Mesothelial cell of epicardium (in vitro differentiated cells): ENCODE results near the gene PHKB. TPM values are rescaled to one million over a fixed set of nuclear protein-coding genes. Genes with fewer than 3 reads are reported as not detected.
"Not testable (repeated sequence)": the region's sequence is repeated elsewhere in the genome, so short reads cannot be mapped to it uniquely, and the experiment has no call there.

ENCODE experiments used
- DNase-seq, 2 experiments: peaks; one replicate each; pipeline ENCODE4 v3.0.0; 2021; ENCODE audit warnings: low spot score in 2 of 2; ENCODE audit not compliant: unreplicated experiment in 2 of 2
- H3K27ac Mint-ChIP-seq: 2 replicates; pipeline ENCODE4 v1.8.0; 2021; ENCODE audit warnings: mixed read lengths
- H3K27me3 Mint-ChIP-seq: 2 replicates; pipeline ENCODE4 v1.8.0; 2021; ENCODE audit warnings: low read depth, mixed read lengths
- H3K36me3 Mint-ChIP-seq: 2 replicates; pipeline ENCODE4 v1.8.0; 2021; ENCODE audit warnings: mixed read lengths
- H3K4me1 Mint-ChIP-seq: 2 replicates; pipeline ENCODE4 v1.8.0; 2021; ENCODE audit warnings: mixed read lengths
- H3K4me3 Mint-ChIP-seq: 2 replicates; pipeline ENCODE4 v1.8.0; 2021; ENCODE audit warnings: mild to moderate bottlenecking, moderate library complexity, mixed read lengths
- H3K9me3 Mint-ChIP-seq: 2 replicates; pipeline ENCODE4 v1.8.0; 2021; ENCODE audit warnings: mixed read lengths
- CTCF ChIP-seq: fragments of 200-600 bp; sonication (generic); IDR thresholded peaks from one replicate; pipeline ENCODE4 v1.5.0; 2021; ENCODE audit warnings: antibody characterized with exemption; ENCODE audit not compliant: unreplicated experiment
- total RNA-seq: library from RNA; stranded (reverse); gene quantifications from 3 replicates; pipeline ENCODE4 v1.2.1, GENCODE V29; 2021

The PHKB gene
- total RNA-seq, 1 donor from 2014 or later: 68.1 TPM

GRCh38 chr16:47664653-47665325, 203.7 kb downstream of the PHKB start:
- peaks cover 12% of the 10 kb centered on the region for H3K4me1 Mint-ChIP-seq
- H3K9me3 Mint-ChIP-seq: no peaks in the 10 kb centered on the region
- H3K36me3 Mint-ChIP-seq: peaks cover 17% of the 10 kb centered on the region
- no peak overlapping the region for H3K4me3 Mint-ChIP-seq
- TF ChIP-seq CTCF: no peak
- peak overlapping the region; percentile 47 for H3K27ac Mint-ChIP-seq
- DNase-seq: no peak
- H3K27me3 Mint-ChIP-seq: no peaks in the 10 kb centered on the region

GRCh38 chr16:47666434-47666833, 205.3 kb downstream of the PHKB start:
- no peaks in the 10 kb centered on the region for H3K9me3 Mint-ChIP-seq
- peaks cover 12% of the 10 kb centered on the region for H3K36me3 Mint-ChIP-seq
- no peak for DNase-seq
- H3K27ac Mint-ChIP-seq: no peak overlapping the region
- H3K4me1 Mint-ChIP-seq: peaks cover 12% of the 10 kb centered on the region
- H3K4me3 Mint-ChIP-seq: no peak overlapping the region
- TF ChIP-seq CTCF: no peak
- H3K27me3 Mint-ChIP-seq: no peaks in the 10 kb centered on the region

GRCh38 chr16:47667956-47668355, 206.8 kb downstream of the PHKB start:
- DNase-seq: no peak

DNA sequence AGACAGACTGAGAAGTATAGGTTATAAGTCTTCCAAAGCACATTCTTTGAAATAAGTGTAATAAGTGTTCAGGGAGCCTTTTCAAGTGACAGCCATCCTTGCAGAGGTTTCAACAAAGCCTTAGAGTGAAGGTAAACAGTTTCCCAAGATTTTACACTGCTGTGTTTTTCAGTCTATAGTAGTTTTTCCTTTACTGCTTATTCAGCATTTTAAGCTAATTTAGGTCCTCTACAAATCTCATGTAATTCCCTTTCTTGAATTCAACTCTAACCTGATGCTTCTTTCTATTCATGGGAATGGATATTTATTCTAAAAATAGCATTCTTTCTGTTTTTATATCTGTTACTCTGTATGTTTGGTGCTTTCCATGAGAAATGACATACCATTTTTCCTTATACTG, 211.3 kb downstream of the PHKB start:
- DNase-seq: no peak
- Mint-ChIP-seq H3K4me1 (no peaks in the 10 kb centered on the region), H3K9me3 (no peaks in the 10 kb centered on the region), H3K27me3 (no peaks in the 10 kb centered on the region), H3K27ac (no peak overlapping the region), H3K36me3 (peaks cover 18% of the 10 kb centered on the region), H3K4me3 (no peak overlapping the region)
- no peak for TF ChIP-seq CTCF

More at GRCh38 chr16:47667956-47668355, 206.8 kb downstream of the PHKB start:
- Mint-ChIP-seq H3K36me3 (peaks cover 4% of the 10 kb centered on the region), H3K4me1 (peaks cover 12% of the 10 kb centered on the region), H3K4me3 (no peak overlapping the region), H3K27me3 (no peaks in the 10 kb centered on the region), H3K27ac (no peak overlapping the region), H3K9me3 (no peaks in the 10 kb centered on the region)
- no peak for TF ChIP-seq CTCF

DNA sequence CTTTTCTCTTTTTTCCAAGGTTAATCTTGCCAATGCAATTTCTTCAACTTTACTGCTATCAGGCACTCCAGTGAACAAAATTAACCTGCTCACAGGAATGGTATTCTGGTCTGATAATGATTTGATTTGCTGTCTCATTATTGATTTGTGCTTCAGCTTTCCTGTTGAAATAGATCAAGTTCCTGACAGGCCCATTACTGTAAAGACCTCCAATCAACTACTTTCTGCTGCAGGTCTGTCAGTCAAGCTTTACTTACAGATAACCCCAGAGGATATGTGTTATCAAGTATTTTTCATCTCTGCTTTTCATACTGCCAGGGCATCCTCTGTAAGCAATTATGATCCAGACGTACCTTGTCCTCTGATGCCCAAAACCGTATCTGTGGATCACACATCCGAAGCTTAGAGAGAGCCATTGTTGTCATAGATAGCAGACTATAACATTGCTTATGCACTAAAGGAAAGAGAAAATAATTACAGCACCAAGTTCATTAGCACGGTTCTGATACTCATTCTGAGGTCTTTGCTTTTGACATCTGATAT, 215.6 kb downstream of the PHKB start:
- no peak for DNase-seq
- Mint-ChIP-seq H3K27ac (no peak overlapping the region), H3K27me3 (no peaks in the 10 kb centered on the region), H3K9me3 (peaks cover 11% of the 10 kb centered on the region), H3K4me3 (no peak overlapping the region), H3K4me1 (no peaks in the 10 kb centered on the region), H3K36me3 (peaks cover 42% of the 10 kb centered on the region)
- TF ChIP-seq CTCF: no peak

DNA sequence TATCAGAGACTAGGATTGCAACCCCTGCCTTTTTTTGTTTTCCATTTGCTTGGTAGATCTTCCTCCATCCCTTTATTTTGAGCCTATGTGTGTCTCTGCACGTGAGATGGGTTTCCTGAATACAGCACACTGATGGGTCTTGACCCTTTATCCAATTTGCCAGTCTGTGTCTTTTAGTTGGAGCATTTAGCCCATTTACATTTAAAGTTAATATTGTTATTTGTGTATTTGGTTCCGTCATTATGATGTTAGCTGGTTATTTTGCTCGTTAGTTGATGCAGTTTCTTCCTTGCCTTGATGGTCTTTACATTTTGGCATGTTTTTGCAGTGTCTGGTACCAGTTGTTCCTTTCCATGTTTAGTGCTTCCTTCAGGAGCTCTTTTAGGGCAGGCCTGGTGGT, 220.4 kb downstream of the PHKB start:
- H3K36me3 Mint-ChIP-seq: peaks cover 59% of the 10 kb centered on the region
- not testable (repeated sequence) for H3K27ac Mint-ChIP-seq, H3K4me1 Mint-ChIP-seq, H3K4me3 Mint-ChIP-seq, DNase-seq, H3K27me3 Mint-ChIP-seq
- H3K9me3 Mint-ChIP-seq: peaks cover 21% of the 10 kb centered on the region
